Hematopoietic multipotent progenitor cell treated with erythropoietin and hydrocortisone succinate and interleukin-3 and kit ligand, for 4 days (in vitro differentiated cells): ENCODE results near the gene FAM217A.

ENCODE experiments used
- DNase-seq: peaks from one replicate; pipeline ENCODE4 v3.0.0-alpha.2; 2015

FAM217A gene

GRCh38 chr6:4021133-4021853, 57.6 kb downstream of the FAM217A start:
- peak; percentile 99 for DNase-seq

GRCh38 chr6:4020822-4021132, 58.2 kb downstream of the FAM217A start:
- no peak for DNase-seq

- no peak for DNase-seq
Observed at GRCh38 chr6:4018924-4019236, 60.1 kb downstream of the FAM217A start.
